Liver (tissue), 9 donors: ENCODE measurements around the gene PDLIM5. TPM values are rescaled to one million over a fixed set of nuclear protein-coding genes. Genes with fewer than 3 reads are reported as not detected.

Experiments used
- DNase-seq: peaks from one replicate; pipeline ENCODE4 v3.0.0-alpha.2; 2017; ENCODE audit warnings: low spot score
- H3K27ac ChIP-seq, 2 donors: one replicate each; pipeline ENCODE4 v1.7.0; 2013; ENCODE audit warnings: inconsistent platforms in 2 of 2, low read length in 2 of 2, control low read depth in 1 of 2, low read depth in 1 of 2, mild to moderate bottlenecking in 1 of 2
- H3K27me3 ChIP-seq, 4 donors: one replicate each; pipeline versions ENCODE4 v1.6.1 to v1.7.0; 2013; ENCODE audit warnings: low read length in 3 of 4, inconsistent platforms in 1 of 4, mild to moderate bottlenecking in 1 of 4, moderate library complexity in 1 of 4; ENCODE audit not compliant: control insufficient read depth in 4 of 4, insufficient read depth in 4 of 4
- H3K36me3 ChIP-seq, 4 donors: one replicate each; pipeline versions ENCODE4 v1.6.1 to v1.7.0; 2013; ENCODE audit warnings: low read length in 3 of 4, mild to moderate bottlenecking in 3 of 4, low read depth in 1 of 4, moderate library complexity in 1 of 4; ENCODE audit not compliant: control insufficient read depth in 4 of 4, insufficient read depth in 3 of 4
- H3K4me1 ChIP-seq, 4 donors: one replicate each; pipeline versions ENCODE4 v1.6.1 to v1.7.0; 2013; ENCODE audit warnings: low read length in 3 of 4, mild to moderate bottlenecking in 3 of 4, moderate library complexity in 1 of 4; ENCODE audit not compliant: control insufficient read depth in 4 of 4, insufficient read depth in 4 of 4
- H3K4me3 ChIP-seq, 3 donors: one replicate each; pipeline versions ENCODE4 v1.6.1 to v1.7.0; 2013; ENCODE audit warnings: low read length in 3 of 3, control low read depth in 1 of 3, low read depth in 1 of 3, mild to moderate bottlenecking in 1 of 3
- H3K9ac ChIP-seq, 2 donors: one replicate each; pipeline ENCODE4 v1.7.0; 2013; ENCODE audit warnings: low read length in 2 of 2, mild to moderate bottlenecking in 2 of 2, moderate library complexity in 2 of 2, control low read depth in 1 of 2, low read depth in 1 of 2
- H3K9me3 ChIP-seq, 4 donors: one replicate each; pipeline versions ENCODE4 v1.6.1 to v1.7.0; 2013; ENCODE audit warnings: low read length in 3 of 4; ENCODE audit not compliant: control insufficient read depth in 4 of 4
- EGR1 ChIP-seq, 2 donors: IDR thresholded peaks; 2 replicates each; pipeline ENCODE4 v1.6.1; 2016 to 2018; ENCODE audit warnings: antibody characterized with exemption in 2 of 2, low read depth in 2 of 2
- FOXA1 ChIP-seq: IDR thresholded peaks from 2 replicates; pipeline ENCODE4 v1.6.1; 2016; ENCODE audit warnings: antibody characterized with exemption
- FOXA2 ChIP-seq: IDR thresholded peaks from 2 replicates; pipeline ENCODE4 v1.6.1; 2016; ENCODE audit warnings: antibody characterized with exemption
- GABPA ChIP-seq, 2 donors: IDR thresholded peaks in 1 of 2; conservative IDR thresholded peaks in 1 of 2; 2 replicates each; pipeline ENCODE4 v1.6.1; 2016; ENCODE audit warnings: antibody characterized with exemption in 2 of 2, mild to moderate bottlenecking in 1 of 2, moderate library complexity in 1 of 2
- HNF4A ChIP-seq, 2 donors: conservative IDR thresholded peaks; 2 replicates each; pipeline ENCODE4 v1.6.1; 2016; ENCODE audit warnings: antibody characterized with exemption in 2 of 2, mild to moderate bottlenecking in 2 of 2
- HNF4G ChIP-seq: IDR thresholded peaks from 2 replicates; pipeline ENCODE4 v1.6.1; 2016; ENCODE audit warnings: antibody characterized with exemption
- JUND ChIP-seq, 2 donors: IDR thresholded peaks; 2 replicates each; pipeline ENCODE4 v1.6.1; 2016; ENCODE audit warnings: antibody characterized with exemption in 2 of 2
- NR2F2 ChIP-seq: IDR thresholded peaks from 2 replicates; pipeline ENCODE4 v1.6.1; 2016; ENCODE audit warnings: antibody characterized with exemption
- RAD21 ChIP-seq, 2 donors: IDR thresholded peaks; 2 replicates each; pipeline ENCODE4 v1.6.1; 2016; ENCODE audit warnings: antibody characterized with exemption in 2 of 2, mild to moderate bottlenecking in 2 of 2
- RXRA ChIP-seq, 2 donors: IDR thresholded peaks; 2 replicates each; pipeline ENCODE4 v1.6.1; 2017 to 2018; ENCODE audit warnings: antibody characterized with exemption in 2 of 2, mild to moderate bottlenecking in 1 of 2
- SP1 ChIP-seq: IDR thresholded peaks from 2 replicates; pipeline ENCODE4 v1.6.1; 2018; ENCODE audit warnings: antibody characterized with exemption, mild to moderate bottlenecking
- TAF1 ChIP-seq: conservative IDR thresholded peaks from 2 replicates; pipeline ENCODE4 v1.6.1; 2016; ENCODE audit warnings: antibody characterized with exemption, mild to moderate bottlenecking
- YY1 ChIP-seq: IDR thresholded peaks from 2 replicates; pipeline ENCODE4 v1.6.1; 2016; ENCODE audit warnings: antibody characterized with exemption, mild to moderate bottlenecking
- ZBTB33 ChIP-seq: IDR thresholded peaks from 2 replicates; pipeline ENCODE4 v1.6.1; 2016; ENCODE audit warnings: antibody characterized with exemption
- WGBS: extraction: QIAGEN DNeasy Blood & Tissue Kit; methylation state at CpG from one replicate; pipeline ENCODE4 v1.1.7; 2013; 5-methylcytosine and 5-hydroxymethylcytosine counted together
- polyA plus RNA-seq, 2 donors: library from polyadenylated mRNA; stranded (reverse) in 1 of 2; unstranded in 1 of 2; fragments of 200-250 nt in 1 of 2; fragments of >200 nt in 1 of 2; fragmentation: Nextera tagmentation in 1 of 2; extraction: Ambion mirVana in 1 of 2; gene quantifications; one replicate each; pipeline versions ENCODE4 v1.2.1 to v1.2.3, GENCODE V29; 2013 to 2015
- total RNA-seq, 2 donors: library from RNA; depleted of rRNA; stranded (reverse); fragments of >200 nt; gene quantifications; one replicate each; pipeline ENCODE4 v1.2.3, GENCODE V29; 2014
- TF ChIP-seq, protein P1 (sequence below): IDR thresholded peaks from 2 replicates; pipeline ENCODE4 v1.6.1; 2016; ENCODE audit warnings: antibody characterized with exemption
- TF ChIP-seq, protein P2 (sequence below): IDR thresholded peaks from 2 replicates; pipeline ENCODE4 v1.6.1; 2016; ENCODE audit warnings: antibody characterized with exemption, mild to moderate bottlenecking
- TF ChIP-seq, protein P3 (sequence below): fragments of 150-350 bp; IDR thresholded peaks from 2 replicates; pipeline ENCODE4 v1.5.1; 2017; ENCODE audit warnings: improper control_type of control experiment, low read depth, low read length; ENCODE audit not compliant: missing input control
- TF ChIP-seq, protein P4 (sequence below): IDR thresholded peaks from 2 replicates; pipeline ENCODE4 v1.6.1; 2016; ENCODE audit warnings: antibody characterized with exemption
- donor health status: healthy.
- donor health status: healthy.
- donor health status: healthy.
- donor health status: healthy.
- donor health status: healthy.

Gene PDLIM5
- total and polyA plus RNA-seq, 4 donors, result 19.1 to 114 (median 67.8) TPM

GRCh38 chr4:94691552-94691951, 239.8 kb downstream of the PDLIM5 start (continued):
- TF ChIP-seq, protein P1, sequence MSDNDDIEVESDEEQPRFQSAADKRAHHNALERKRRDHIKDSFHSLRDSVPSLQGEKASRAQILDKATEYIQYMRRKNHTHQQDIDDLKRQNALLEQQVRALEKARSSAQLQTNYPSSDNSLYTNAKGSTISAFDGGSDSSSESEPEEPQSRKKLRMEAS, result no peak
- no peak for TF ChIP-seq EGR1 (IDR thresholded peaks at IDR 0.05; ENCODE audit: low read depth in 2 of 2)
- TF ChIP-seq, protein P2, sequence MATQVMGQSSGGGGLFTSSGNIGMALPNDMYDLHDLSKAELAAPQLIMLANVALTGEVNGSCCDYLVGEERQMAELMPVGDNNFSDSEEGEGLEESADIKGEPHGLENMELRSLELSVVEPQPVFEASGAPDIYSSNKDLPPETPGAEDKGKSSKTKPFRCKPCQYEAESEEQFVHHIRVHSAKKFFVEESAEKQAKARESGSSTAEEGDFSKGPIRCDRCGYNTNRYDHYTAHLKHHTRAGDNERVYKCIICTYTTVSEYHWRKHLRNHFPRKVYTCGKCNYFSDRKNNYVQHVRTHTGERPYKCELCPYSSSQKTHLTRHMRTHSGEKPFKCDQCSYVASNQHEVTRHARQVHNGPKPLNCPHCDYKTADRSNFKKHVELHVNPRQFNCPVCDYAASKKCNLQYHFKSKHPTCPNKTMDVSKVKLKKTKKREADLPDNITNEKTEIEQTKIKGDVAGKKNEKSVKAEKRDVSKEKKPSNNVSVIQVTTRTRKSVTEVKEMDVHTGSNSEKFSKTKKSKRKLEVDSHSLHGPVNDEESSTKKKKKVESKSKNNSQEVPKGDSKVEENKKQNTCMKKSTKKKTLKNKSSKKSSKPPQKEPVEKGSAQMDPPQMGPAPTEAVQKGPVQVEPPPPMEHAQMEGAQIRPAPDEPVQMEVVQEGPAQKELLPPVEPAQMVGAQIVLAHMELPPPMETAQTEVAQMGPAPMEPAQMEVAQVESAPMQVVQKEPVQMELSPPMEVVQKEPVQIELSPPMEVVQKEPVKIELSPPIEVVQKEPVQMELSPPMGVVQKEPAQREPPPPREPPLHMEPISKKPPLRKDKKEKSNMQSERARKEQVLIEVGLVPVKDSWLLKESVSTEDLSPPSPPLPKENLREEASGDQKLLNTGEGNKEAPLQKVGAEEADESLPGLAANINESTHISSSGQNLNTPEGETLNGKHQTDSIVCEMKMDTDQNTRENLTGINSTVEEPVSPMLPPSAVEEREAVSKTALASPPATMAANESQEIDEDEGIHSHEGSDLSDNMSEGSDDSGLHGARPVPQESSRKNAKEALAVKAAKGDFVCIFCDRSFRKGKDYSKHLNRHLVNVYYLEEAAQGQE, result no peak

DNA sequence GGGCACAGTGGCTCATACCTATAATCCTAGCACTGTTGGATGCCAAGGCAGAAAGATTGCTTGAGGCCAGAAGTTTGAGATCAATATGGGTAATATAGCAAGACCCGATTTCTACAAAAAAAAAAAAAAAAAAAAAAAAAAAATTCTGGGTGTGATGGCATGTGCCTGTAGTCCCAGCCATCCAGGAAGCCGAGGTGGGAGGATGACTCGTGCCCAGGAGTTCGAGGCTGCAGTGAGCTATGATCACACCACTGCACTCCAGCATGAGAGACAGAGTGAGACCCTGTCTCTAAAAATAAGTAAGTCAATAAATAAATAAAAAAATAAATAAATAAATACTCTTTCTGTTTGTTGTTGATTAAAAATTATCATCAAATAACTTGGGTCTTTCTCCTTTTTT, 243.6 kb downstream of the PDLIM5 start:
- WGBS, result 81% methylated on average over 4 of the region's 4 CpGs

More for the DNA sequence above, 243.6 kb downstream of the PDLIM5 start:
- no peaks in the 10 kb centered on the region for H3K4me1 ChIP-seq
- H3K27me3 ChIP-seq, result no peaks in the 10 kb centered on the region
- H3K27ac ChIP-seq, result no peak overlapping the region
- no peak overlapping the region for H3K4me3 ChIP-seq
- H3K36me3 ChIP-seq, result no peaks in the 10 kb centered on the region
- H3K9ac ChIP-seq, result no peak overlapping the region
- no peak for TF ChIP-seq TAF1
- no peak for TF ChIP-seq GABPA (IDR thresholded peaks at IDR 0.05 in 1 of 2, conservative IDR thresholded peaks at IDR 0.05 in 1 of 2)
- TF ChIP-seq ZBTB33, result no peak
- TF ChIP-seq HNF4A (conservative IDR thresholded peaks at IDR 0.05), result no peak
- no peak for TF ChIP-seq JUND (IDR thresholded peaks at IDR 0.05)
- no peak for TF ChIP-seq RXRA (IDR thresholded peaks at IDR 0.05)
- no peak for TF ChIP-seq NR2F2
- TF ChIP-seq, protein P3, sequence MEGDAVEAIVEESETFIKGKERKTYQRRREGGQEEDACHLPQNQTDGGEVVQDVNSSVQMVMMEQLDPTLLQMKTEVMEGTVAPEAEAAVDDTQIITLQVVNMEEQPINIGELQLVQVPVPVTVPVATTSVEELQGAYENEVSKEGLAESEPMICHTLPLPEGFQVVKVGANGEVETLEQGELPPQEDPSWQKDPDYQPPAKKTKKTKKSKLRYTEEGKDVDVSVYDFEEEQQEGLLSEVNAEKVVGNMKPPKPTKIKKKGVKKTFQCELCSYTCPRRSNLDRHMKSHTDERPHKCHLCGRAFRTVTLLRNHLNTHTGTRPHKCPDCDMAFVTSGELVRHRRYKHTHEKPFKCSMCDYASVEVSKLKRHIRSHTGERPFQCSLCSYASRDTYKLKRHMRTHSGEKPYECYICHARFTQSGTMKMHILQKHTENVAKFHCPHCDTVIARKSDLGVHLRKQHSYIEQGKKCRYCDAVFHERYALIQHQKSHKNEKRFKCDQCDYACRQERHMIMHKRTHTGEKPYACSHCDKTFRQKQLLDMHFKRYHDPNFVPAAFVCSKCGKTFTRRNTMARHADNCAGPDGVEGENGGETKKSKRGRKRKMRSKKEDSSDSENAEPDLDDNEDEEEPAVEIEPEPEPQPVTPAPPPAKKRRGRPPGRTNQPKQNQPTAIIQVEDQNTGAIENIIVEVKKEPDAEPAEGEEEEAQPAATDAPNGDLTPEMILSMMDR, result no peak
- TF ChIP-seq, protein P4, sequence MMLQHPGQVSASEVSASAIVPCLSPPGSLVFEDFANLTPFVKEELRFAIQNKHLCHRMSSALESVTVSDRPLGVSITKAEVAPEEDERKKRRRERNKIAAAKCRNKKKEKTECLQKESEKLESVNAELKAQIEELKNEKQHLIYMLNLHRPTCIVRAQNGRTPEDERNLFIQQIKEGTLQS, result no peak
- TF ChIP-seq YY1, result no peak
- TF ChIP-seq RAD21 (IDR thresholded peaks at IDR 0.05), result no peak
- TF ChIP-seq HNF4G, result no peak
- TF ChIP-seq EGR1 (IDR thresholded peaks at IDR 0.05; ENCODE audit: low read depth in 2 of 2), result no peak
- TF ChIP-seq SP1, result no peak
- TF ChIP-seq, protein P1, result no peak
- TF ChIP-seq, protein P2, result no peak
- no peak for TF ChIP-seq FOXA1
- no peak for TF ChIP-seq FOXA2
- H3K9me3 ChIP-seq, result no peaks in the 10 kb centered on the region
- DNase-seq, result no peak
